GM15510 (cell line): ENCODE measurements around the gene GINM1.
A peak's percentile ranks its signal among the peaks of the same experiment; 100 is the strongest.

ENCODE experiments used
- POLR2A ChIP-seq: IDR thresholded peaks from 3 replicates; pipeline ENCODE4 v1.6.1; 2011; ENCODE audit warnings: borderline replicate concordance; ENCODE audit not compliant: insufficient read length; ENCODE audit errors: extremely low read depth

Gene GINM1

DNA sequence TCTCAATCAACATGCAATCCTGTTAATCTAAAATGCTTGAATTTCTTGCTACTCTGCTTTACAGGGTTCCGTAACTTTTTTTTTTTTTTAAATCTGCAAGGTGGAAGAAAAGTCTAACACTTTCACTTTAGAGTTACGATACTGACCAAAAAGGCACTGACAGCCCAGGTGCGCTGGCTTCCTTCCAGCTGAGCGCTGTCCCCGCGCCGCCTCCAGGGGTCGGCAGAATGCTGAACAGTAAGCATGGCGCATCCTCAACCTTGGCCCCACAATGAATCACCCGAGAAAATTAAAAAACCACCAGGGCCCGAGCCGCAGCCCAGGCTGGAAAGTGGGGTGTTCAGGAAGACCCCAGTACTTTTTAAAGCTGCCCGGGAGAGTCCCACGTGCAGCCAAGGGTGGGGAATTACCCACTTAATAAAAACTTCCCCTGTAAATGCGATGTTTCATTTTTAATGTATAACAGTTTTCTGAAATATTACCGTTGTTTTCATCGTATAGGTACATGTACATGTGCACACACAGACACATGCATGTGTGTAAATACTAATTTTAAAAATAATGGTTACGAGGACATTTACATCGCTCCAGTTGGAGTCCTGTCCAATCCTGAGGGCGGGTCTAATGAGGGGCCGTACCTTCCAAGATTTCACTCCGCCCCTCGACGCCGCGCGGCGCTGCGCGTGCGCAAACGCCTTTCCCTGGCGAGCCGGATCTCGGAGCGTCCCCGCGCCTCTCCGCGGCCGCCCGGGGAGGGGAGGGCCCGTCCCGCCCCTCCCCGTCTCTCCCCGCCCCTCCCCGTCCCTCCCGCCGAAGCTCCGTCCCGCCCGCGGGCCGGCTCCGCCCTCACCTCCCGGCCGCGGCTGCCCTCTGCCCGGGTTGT is at the start of gene GINM1:
TSS of gene GINM1 (plus strand) at position 849 of the 883 bp plus-strand sequence. CDS start 40 bp downstream, outside the sequence.
- TF ChIP-seq POLR2A = no peak

- no peak for TF ChIP-seq POLR2A
These were observed 36.5 kb upstream of the GINM1 start for GRCh38 chr6:149529650-149530049.

DNA sequence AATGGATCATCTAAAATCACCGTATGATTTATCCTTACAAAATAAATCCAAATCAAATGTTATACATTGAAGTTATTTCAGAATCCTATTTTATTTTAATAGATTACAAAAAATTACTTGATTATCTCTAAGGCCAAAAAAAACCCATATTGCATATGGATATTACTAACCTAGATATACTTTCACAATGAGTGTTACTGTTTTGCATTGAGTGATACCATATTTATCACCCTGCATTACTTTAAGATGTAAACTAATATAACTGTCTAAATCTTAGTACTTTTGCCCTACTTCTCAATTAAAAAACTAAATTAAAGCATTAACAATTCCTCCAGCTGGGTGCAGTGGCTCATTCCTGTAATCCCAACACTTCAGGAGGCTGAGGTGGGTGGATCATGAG is 31.4 kb upstream of the GINM1 start:
- TF ChIP-seq POLR2A = no peak

- no peak for TF ChIP-seq POLR2A
These were observed 25.0 kb upstream of the GINM1 start for GRCh38 chr6:149541139-149541538.

GRCh38 chr6:149544646-149545257 is 21.4 kb upstream of the GINM1 start:
- no peak for TF ChIP-seq POLR2A

- no peak for TF ChIP-seq POLR2A
These were observed 20.9 kb upstream of the GINM1 start for GRCh38 chr6:149545258-149545753.

DNA sequence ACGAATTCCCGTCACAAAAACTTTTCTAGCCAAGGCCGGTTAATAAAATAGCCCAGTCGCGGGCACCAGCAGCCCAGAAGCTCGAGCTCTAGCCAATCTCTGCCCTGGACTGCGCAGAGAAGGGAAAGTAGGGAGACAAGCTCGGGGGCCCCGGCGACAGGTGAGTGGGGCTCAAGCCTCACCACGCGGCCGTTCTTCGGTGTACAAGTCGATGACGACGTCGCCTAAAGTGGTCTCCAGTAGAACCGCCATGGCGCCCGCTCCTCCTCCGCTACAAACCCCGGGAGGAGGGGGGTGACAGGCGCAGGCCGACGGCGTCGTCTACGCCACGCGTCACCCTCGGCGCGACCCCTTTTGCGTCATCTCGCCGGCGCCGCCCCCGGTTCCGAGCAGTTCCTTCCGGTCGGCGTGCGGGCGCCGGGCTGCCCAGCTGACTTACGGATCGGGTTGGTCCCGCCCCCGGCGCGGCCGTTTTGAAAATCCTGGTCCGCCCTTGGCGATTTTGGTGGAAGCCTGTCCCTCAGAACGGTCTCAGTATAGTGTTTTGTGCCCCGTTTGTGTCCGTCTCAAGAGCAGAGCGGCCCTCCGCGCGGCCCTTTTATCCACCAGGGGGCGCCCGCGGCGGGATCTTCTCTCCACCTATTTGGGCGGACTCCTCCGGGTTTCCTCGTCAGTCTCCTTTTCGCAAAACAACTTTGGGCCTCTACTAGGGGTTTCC is 20.3 kb upstream of the GINM1 start, which contains the start of gene PPIL4:
TSS of gene PPIL4 (minus strand) at position 290 of the 718 bp plus-strand sequence. CDS start at position 252, 38 bp downstream.
- peak; percentile 86 for TF ChIP-seq POLR2A

DNA sequence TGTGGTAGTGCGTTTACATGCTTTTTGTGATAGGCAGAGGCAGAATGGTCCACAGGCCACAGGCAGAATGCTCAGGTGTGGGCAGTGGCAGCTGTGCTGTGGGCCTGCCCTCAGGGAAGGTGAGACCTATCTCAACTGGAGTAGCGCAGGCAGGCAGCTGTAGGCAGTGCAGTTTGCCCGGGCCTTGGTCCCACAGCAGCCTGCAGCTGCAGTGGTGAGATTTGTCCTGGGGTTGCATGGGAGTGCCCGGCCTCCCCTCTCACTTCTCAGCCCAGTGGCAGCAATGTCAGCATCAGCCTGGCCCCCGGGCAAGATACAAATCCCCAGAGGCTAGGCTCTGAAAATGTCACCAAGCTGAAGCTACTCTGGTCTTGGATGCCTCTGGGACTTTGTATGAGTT is 14.3 kb upstream of the GINM1 start:
- TF ChIP-seq POLR2A = no peak

DNA sequence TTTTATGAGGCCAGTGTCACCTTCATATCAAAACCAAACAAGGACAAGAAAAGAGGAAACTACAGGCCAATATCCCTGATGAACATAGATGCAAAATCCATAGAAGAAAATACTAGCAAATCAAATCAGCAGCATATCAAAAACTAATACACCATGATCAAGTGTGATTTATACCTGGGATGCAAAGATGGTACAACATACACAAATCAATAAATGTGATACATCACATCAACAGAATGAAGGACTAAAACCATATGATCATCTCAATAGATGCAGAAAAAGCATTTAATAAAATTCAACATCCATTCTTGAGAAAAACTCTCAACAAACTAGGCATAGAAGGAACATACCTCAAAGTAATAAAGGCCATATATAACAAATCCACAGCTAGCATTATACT is 8.1 kb upstream of the GINM1 start:
- TF ChIP-seq POLR2A = no peak

DNA sequence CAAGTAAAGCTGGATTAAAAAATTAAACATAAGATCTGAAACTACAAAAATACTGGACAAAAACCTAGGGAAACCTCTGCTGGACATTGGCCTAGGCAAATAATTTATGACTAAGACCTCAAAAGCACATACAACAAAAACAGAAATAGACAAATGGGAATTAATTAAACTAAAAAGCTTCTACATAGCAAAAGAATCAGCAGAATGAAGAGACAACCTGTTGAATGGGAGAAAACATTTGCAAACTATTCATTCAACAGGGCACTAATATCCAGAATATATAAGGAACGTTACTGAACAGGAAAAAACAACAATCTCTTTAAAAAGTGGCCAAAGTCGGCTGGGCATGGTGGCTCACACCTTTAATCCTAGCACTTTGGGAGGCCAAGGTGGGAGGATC is 6.8 kb upstream of the GINM1 start:
- no peak for TF ChIP-seq POLR2A

DNA sequence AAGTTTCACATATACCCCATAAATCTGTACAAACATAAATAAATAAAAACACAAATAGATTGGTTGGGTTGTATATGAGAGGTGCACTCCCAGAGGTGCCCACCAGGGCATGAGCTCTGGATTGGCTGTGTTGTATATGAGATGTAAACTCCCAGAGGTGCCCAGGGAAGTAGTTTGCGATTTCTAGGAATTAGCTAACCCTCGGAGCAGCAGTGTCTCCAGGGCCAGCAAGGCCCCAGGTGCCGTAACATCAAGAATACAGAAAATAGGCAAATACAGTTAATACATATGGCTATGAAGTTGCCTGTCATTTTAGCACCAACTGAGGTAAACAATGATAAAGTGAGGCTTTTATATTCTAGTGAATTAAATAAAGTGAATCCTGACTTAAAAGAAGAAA is 5.4 kb upstream of the GINM1 start:
- TF ChIP-seq POLR2A = no peak

DNA sequence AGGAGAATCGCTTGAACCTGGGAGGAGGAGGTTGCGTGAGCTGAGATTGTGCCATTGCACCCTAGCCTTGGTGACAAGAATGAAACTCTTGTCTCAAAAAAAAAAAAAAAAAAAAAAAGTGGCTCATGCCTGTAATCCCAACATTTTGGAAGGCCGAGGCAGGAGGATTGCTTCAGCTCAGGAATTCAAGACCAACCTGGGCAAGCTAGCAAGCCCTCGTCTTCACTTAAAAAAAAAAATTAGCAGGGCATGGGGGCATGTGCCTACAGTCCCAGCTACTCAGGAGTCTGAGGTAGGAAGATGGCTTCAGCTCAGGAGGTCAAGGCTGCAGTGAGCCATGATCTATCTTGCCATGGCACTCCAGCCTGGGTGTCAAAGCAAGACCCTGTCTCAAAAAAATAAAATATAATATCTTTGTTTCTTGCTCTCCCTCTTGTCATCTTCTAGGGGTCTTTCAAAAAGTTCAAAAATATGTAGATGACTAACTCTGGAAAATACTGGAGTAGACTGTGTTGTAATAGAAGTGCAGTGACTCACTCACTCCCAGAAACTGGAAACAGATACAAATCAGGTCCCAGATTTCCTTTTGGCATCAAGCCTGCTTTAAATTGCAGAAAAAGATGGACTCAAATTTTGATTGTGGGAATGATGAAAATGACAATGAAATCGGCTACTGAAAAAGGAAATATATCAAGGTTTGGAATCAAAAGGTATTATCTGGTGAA is 2.8 kb upstream of the GINM1 start:
- TF ChIP-seq POLR2A = no peak

DNA sequence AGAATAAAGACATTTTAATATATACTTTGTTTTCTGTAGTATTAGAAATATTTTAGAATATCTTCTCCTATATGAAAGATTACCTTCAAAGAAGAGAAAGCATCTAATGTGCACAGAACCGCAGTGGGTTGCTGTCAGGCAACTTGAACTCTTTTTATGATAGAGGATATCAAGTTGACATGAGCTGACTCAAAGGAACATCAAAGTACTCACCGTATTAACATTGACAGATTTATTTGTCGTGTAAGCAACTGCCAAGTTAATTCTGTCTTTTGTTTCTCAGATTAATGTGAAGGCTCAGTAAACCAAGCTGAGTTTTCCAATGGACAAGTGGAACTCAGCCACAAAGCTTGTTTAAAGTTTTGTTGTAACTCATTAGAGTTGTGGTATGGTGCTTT is 2.2 kb upstream of the GINM1 start:
- TF ChIP-seq POLR2A = no peak

DNA sequence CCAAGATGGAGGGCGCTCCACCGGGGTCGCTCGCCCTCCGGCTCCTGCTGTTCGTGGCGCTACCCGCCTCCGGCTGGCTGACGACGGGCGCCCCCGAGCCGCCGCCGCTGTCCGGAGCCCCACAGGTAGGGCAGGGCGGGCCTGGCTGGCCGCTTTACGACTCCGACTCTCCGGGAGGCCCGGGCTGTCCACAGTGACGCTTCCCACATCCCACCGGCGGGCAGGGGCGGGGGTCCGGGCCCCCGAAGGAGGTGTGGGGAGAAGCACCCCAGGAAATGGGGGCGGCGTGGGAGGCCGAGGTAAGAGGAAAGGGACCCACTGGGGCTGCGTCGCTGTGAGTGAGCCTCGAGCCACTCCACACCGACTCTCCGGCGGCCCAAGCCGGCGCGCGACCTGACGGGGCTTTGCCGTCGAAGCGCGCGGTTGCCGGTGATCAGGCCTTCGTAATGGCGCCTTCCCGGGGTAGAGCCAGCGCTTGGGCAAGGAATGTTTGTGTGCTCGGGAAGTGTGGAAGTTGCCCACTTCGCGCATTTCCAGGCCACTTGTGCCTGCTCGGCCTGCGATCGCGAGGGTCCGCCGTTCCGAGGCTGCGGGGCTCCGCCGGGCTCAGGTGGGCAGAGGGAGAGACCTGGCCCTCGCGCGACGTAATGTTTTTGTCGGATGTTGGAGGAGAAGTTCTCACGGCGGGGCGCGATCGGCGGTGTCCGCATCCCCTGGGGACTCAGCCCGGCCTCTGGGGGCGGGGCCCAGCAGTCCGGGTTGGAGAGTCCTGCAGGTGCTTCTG is 427 bp downstream of the GINM1 start:
- peak; percentile 65 for TF ChIP-seq POLR2A

DNA sequence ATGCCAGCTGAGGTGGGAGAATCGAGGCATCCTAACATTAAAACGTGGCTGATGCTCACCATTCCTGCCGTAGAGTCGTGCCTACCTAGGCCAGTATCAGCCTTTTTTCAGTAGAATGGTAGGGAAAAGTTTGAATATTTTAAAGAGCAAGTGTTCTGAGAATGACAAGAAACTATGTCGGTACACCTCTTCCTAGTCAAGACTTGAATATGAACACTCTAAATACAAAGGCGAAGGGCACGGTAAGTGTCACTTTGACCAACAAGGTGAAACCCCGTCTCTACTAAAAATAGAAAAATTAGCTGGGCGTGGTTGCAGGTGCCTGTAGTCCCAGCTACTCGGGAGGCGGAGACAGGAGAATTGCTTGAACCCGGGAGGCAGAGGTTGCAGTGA is 1.0 kb downstream of the GINM1 start:
- TF ChIP-seq POLR2A = no peak
